HK-2 (cell line): ENCODE data around the gene SH3PXD2B.
"Not testable (repeated sequence)": the region's sequence is repeated elsewhere in the genome, so short reads cannot be mapped to it uniquely, and the experiment has no call there.

ENCODE experiments used
- DNase-seq: peaks from one replicate; pipeline ENCODE4 v3.0.0-alpha.2; 2018; ENCODE audit not compliant: unreplicated experiment

The SH3PXD2B gene

DNA sequence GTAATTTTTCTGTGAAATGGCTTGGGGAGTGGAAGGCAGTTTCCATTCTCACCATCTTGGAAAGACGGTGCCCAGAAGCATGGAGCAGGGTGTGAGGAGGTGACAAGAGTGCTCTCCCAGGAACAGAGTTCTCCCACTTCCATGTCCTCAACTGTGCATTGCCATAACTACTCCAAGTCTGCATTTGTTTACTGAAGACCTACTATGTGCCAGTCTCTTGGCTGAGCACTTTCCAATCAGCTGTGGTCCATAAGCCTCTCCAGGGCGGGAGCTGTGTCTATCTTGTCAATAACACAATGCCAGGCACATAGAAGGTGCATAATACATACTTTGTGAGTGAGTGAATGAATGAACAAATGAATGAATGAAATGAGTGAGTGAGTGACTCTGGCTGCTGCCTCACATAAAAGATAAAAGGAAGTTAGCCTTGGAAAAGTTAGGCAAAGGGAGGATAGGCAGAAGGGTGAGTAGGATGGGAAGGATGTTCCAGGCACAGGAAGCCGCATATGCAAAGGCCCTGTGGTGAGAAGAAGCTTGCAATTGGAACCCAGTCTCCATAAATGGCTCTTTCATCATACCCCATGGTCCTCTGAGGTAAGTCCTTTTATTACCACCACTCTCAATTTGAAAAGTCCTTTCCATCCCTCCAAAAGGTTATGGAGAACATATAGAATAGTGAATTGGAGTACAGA lies 31.3 kb upstream of the SH3PXD2B start:
- DNase-seq = no peak

DNA sequence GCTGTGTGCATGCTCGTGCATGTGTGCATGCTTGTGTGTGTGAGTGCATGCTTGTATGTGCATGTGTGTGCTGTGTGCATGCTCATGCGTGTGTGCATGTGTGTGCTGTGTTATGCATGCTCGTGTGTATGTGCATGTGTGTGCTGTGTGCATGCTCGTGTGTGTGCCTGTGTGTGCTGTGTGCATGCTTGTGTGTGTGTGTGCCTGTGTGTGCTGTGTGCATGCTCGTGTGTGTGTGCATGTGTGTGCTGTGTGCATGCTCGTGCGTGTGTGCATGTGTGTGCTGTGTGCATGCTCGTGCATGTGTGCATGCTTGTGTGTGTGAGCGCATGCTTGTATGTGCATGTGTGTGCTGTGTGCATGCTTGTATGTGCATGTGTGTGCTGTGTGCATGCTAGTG lies 30.3 kb upstream of the SH3PXD2B start:
- no peak for DNase-seq

DNA sequence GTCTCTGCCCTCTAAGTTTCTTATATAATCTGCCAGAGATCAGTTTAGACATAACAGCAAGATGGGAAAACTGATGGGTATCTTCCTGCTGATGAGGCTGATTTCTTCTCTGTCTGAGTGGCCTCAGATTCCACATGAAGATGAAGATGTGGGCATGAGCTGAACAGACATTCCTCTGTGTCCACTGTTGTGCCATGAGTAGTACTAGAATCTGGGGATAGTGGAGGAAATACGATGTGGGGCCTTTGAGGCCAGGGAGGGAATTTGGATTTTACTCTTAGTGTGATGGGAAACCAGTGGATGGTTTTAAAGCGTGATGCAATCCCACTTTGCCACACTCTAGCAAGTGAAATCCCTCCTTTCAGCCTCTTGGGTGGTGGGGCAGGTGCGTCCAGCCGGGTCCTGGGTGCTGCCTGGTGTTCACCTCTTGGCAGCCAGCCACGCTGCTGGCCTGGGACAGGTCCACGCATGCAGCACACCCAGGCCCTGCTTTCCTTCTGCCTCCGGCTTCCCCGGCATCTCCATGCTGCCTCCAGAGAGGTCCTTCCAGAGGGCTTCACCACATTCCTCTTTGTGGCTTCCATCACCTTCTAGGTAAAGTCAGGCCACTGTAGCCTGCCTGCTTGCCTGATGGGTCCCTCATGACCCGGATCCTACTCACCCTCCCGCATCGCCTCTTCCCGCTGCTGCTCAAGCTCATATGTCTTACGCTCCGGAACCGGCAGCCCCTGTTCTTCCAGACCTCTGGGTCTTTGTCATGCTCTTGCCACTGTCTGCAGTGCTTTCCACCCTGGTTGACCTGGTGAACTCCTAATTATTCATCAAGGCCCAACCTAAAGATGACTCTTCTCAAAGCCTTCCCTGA lies 28.1 kb upstream of the SH3PXD2B start:
- DNase-seq = no peak

DNA sequence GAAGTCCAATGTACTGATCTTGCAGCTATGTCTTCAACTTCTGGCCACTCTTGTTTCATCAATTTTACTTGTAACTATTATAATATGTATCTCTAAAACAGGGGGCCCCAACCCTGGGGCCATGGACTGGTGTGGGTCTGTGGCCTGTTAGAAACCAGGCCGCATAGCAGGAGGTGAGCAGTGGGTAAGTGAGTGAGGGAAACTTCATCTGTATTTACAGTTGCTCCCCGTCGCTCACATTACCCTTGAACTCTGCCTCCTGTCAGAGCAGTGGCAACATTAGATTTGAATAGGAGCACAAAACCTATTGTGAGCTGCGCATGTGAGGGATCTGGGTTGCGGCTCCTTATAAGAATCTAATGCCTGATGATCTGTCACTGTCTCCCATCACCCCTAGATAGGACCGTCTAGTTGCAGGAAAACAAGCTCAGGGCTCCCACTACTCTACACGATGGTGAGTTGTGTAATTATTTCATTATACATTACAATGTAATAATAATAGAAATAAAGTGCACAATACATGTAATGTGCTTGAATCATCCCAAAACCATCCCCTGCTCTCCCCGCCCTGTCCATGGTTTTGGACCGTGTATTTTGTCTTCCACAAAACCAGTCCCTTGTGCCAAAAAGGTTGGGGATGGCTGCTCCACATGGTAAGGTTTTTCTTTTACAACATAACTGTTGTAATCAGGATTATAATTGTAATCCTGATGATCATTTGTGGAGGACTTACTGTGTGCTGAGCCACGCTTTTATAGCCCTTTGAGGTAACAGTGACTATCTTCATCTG lies 26.9 kb upstream of the SH3PXD2B start:
- DNase-seq = no peak

GRCh38 chr5:172479784-172480115 lies 25.4 kb upstream of the SH3PXD2B start:
- DNase-seq = no peak

DNA sequence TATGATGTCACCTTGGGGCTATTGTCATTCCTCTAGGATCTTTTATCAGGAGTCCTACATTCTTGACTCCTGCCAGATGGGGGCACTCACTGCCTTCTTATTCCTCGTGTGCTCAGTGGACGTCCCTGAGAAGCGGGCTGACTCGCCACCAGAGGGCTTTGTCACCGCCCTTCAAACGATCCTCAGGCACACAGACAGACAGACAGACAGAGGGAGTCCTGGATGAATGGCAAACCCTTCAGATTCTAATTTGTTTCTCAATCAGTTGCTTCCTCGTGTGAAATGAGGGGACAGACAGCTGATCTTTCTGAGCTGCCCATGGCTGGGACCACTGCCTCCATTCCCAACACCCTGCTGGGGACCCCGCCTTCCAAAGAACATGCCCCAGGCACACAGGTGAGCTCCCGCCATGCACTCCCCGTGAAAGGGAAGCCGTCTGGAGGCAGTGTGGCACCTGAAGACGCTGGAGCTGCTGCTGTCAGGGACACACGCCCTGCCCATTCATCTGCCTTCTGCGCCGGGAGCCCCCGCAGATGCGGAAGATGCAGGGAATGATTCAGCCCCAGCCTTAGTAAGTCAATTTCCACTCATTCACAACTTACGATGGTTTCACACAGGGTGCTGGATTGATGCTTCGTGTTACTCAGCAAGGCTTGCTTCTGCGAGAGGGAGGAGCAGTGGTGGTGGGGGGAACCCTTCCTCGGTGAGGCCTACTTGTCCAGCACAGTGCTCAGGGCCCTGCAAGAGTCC lies 24.9 kb upstream of the SH3PXD2B start:
- DNase-seq = peak; percentile 72

- DNase-seq = not testable (repeated sequence)
These were observed 24.3 kb upstream of the SH3PXD2B start for GRCh38 chr5:172478695-172479033.

- DNase-seq = no peak
These were observed 23.9 kb upstream of the SH3PXD2B start for GRCh38 chr5:172478256-172478655.

DNA sequence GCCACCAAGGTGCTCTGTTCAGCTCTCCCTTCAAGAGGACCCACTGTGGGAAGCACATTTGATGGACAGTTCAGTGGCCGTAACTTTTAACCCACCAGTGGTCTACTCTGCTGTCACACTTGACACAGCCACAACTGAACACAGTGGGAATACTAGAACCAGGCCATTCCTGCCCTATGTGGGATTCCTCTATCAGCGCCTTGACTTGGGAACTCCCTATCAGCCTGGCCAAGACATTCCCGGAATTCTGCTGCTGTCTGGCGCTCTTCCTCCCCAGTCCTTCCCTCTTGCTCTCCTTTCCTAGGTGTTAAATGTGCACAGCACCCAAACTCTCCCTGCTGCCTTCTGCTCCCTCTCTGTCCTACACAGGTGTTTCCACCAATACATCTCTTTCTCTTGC lies 23.1 kb upstream of the SH3PXD2B start:
- no peak for DNase-seq

- DNase-seq = no peak
These were observed 20.0 kb upstream of the SH3PXD2B start for GRCh38 chr5:172474293-172474692.

GRCh38 chr5:172473427-172473826 lies 19.1 kb upstream of the SH3PXD2B start:
- DNase-seq = no peak

DNA sequence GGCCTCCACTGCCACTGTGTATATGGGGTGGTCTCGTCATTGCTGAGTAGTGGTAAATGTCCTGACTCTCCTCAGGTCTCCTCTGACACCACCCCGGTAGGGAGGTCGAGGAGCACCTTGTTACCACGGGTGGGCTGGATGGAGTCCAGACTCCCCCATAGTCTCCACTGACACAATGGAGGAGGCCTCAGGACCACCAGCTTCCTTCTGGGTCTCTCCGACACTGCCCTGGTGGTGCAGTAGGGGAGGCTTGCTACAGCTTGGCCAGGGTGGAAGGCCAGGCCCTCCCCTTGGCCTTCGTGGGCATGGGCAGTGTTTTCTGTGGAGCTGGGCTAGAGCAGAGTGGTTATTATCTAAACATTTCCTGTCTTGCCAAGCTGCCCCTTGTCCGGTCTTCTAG lies 15.4 kb upstream of the SH3PXD2B start:
- DNase-seq = no peak

GRCh38 chr5:172466062-172466461 lies 11.7 kb upstream of the SH3PXD2B start:
- no peak for DNase-seq

DNA sequence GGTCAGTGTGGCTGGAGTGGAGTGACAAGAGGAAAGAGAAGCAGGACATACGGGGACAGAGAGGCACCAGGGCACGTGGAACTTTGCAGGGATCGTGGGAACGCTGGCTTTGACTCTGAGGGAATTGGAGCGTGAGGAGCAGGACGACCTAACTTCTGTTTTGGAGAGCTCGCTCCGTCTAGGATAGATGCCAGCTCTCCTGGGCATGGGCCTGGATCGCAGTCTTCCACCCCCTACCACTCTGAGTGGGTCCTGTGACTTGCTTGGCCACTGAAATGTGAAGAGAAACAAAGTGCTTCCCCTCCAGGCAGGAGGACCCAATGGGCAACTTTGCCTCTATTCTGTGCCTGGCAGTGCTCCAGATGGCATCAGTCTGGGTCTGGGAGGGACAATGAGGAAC lies 8.7 kb upstream of the SH3PXD2B start:
- DNase-seq = no peak

DNA sequence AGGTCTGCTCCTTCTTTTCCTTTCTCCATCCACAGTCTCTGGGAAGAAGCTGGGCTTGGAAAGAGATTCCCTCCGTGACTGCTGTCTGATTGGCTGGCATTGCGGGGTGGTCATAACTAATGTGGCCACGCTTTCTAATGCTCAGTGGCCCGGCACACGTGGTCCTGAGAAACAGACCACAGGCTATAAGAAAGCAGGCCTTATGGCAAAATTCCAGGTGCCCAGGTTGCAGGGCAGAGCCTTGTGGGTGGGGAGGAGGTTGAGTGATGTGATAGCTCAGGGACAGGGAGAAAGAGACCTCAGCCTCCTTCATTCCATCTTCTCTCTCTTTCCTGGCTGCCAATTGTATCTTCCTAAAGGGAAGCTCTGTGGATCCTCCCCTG lies 5.4 kb upstream of the SH3PXD2B start:
- no peak for DNase-seq

GRCh38 chr5:172458976-172459782 lies 4.9 kb upstream of the SH3PXD2B start:
- no peak for DNase-seq

DNA sequence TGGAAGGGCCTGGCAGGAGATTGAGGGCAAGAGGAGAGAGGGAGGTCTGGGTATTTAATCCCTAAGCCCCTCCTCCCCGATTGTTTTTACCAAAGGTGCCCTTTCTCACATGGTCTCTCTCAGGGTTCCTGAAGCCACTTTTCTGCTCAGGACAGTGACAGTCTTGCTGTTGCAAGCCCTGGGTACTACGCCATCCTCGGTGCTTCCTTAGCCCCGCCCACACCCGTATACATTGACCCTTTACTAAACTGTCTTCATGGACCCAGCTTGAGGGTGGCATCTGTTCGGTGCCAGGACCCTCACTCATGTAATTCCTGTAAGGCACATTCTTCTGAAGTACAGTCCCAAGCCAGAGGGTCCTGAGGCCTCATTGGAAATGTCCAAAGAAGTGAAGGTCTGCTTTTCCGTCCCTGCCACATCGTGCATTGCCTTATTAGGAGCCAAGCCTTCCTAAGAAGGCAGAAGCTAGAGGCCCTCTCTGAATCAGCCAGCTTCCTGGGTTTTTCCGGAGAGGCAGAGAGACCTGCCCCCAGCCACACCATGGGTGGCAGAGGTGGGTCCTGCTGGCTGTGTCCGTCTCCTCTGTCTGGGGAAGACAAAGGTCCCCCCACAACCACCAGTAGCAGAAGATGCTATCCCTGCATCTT lies 1.9 kb upstream of the SH3PXD2B start:
- no peak for DNase-seq

DNA sequence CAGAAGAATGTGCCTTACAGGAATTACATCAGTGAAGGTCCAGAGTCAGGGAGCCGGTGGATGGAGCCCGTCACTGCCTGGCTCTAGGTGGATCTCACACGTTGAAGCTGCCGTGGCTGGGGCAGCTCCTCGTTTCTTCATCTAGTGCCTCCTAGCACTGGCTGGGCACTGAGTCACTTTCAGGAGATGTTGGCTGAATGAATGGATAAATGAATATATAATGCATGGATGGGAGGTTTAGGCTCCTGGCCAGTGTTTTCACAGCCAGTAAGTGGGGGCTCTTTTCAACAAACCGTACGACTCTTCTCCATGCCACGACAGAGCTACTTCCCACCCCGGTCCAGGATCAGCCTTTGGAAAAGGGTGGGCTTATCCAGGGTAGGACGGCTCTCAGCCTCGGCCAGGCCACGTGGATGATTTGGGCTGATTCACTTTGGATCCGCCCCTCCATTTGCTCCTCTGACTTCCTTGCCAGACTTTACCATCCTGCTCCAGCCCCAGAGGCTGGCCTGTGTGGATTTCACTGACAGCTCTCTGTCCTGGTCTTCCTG lies 1.3 kb upstream of the SH3PXD2B start:
- no peak for DNase-seq

- no peak for DNase-seq
These were observed 709 bp upstream of the SH3PXD2B start for GRCh38 chr5:172455087-172455381.

GRCh38 chr5:172453986-172454357 lies 353 bp downstream of the SH3PXD2B start:
- DNase-seq = peak; percentile 13
